ENCODE results near the gene CARHSP1. TPM values are rescaled to one million over a fixed set of nuclear protein-coding genes. Genes with fewer than 3 reads are reported as not detected.
A peak's percentile ranks its signal among the peaks of the same experiment; 100 is the strongest.

Gene CARHSP1
- total and polyA plus RNA-seq, 7 donors = 32.1 to 154 (median 79.5) TPM

GRCh38 chr16:8867216-8867931 lies 1.4 kb downstream of the CARHSP1 start:
- TF ChIP-seq POLR2AphosphoS5 (IDR thresholded peaks at IDR 0.05) (peak in 1 of 4 donors; percentile 10), POLR2A (IDR thresholded peaks at IDR 0.05) (no peak), EP300 (IDR thresholded peaks at IDR 0.05) (no peak)
- peaks cover 0 to 59% (median 49%) of the 10 kb centered on the region in 4 donors for H3K4me1 ChIP-seq
- H3K27me3 ChIP-seq = peaks cover 0 to 15% (median 0%) of the 10 kb centered on the region in 3 donors
- peak overlapping the region; percentile 52 to 82 (median 66) for H3K4me3 ChIP-seq
- no peaks in the 10 kb centered on the region for H3K9me3 ChIP-seq
- H3K27ac ChIP-seq = peak overlapping the region; percentile 74 to 89 (median 84)
- no peaks in the 10 kb centered on the region for H3K36me3 ChIP-seq
- 1 to 4% methylated on average over 35 of the region's 35 CpGs for WGBS, 2 donors
- peak; percentile 80 for DNase-seq
- intact Hi-C loops (cut with DNase I) = loop anchor here (5.0 kb wide), 2 partner anchors 70 to 195 kb away; partner anchors contain the start of genes ABAT, PMM2 and TMEM186

GRCh38 chr16:8866884-8867215 lies 2.0 kb downstream of the CARHSP1 start:
- 10 to 30% methylated on average over 16 of the region's 16 CpGs for WGBS, 2 donors
- Histone ChIP-seq H3K4me3 (peak overlapping the region; percentile 52 to 82 (median 66)), H3K27me3 (peaks cover 0 to 15% (median 0%) of the 10 kb centered on the region in 3 donors), H3K9me3 (no peaks in the 10 kb centered on the region), H3K36me3 (no peaks in the 10 kb centered on the region), H3K4me1 (peaks cover 0 to 59% (median 49%) of the 10 kb centered on the region in 4 donors), H3K27ac (peak overlapping the region; percentile 74 to 89 (median 84))
- DNase-seq = no peak
- intact Hi-C loops (cut with DNase I) = loop anchor here (5.0 kb wide), 2 partner anchors 70 to 195 kb away; partner anchors contain the start of genes ABAT, PMM2 and TMEM186
- TF ChIP-seq CTCF (IDR thresholded peaks at IDR 0.05) = no peak
- no peak for TF ChIP-seq EP300 (IDR thresholded peaks at IDR 0.05)
- TF ChIP-seq POLR2A (IDR thresholded peaks at IDR 0.05) = no peak

- 17 to 50% methylated on average over 30 of the region's 30 CpGs for WGBS, 2 donors
- DNase-seq = peak; percentile 89
- peak in 2 of 4 donors; percentile 63 to 71 for TF ChIP-seq POLR2AphosphoS5 (IDR thresholded peaks at IDR 0.05)
- TF ChIP-seq POLR2A (IDR thresholded peaks at IDR 0.05) = no peak
- no peaks in the 10 kb centered on the region for H3K9me3 ChIP-seq
- intact Hi-C loops (cut with DNase I) = loop anchor here (5.0 kb wide), 2 partner anchors 69 to 194 kb away; partner anchors contain the start of genes ABAT, PMM2 and TMEM186
- peaks cover 0 to 59% (median 50%) of the 10 kb centered on the region in 4 donors for H3K4me1 ChIP-seq
- no peaks in the 10 kb centered on the region for H3K36me3 ChIP-seq
- peak overlapping the region; percentile 74 to 89 (median 84) for H3K27ac ChIP-seq
- peaks cover 0 to 15% (median 0%) of the 10 kb centered on the region in 3 donors for H3K27me3 ChIP-seq
- H3K4me3 ChIP-seq = peak overlapping the region; percentile 52 to 82 (median 66)
Measured at GRCh38 chr16:8866118-8866883, 2.5 kb downstream of the CARHSP1 start.

- peaks cover 0 to 15% (median 0%) of the 10 kb centered on the region in 3 donors for H3K27me3 ChIP-seq
- DNase-seq = no peak
- H3K9me3 ChIP-seq = no peaks in the 10 kb centered on the region
- intact Hi-C loops (cut with DNase I) = loop anchor here (5.0 kb wide), 2 partner anchors 68 to 193 kb away; partner anchors contain the start of genes ABAT, PMM2 and TMEM186
- 90 to 94% methylated on average over 14 of the region's 14 CpGs for WGBS, 2 donors
- H3K4me1 ChIP-seq = peaks cover 0 to 59% (median 51%) of the 10 kb centered on the region in 4 donors
- H3K4me3 ChIP-seq = no peak overlapping the region
- peak overlapping the region in 2 of 4 donors; percentile 80 to 89 for H3K27ac ChIP-seq
- TF ChIP-seq EP300 (IDR thresholded peaks at IDR 0.05) (no peak), CTCF (IDR thresholded peaks at IDR 0.05) (no peak), POLR2AphosphoS5 (IDR thresholded peaks at IDR 0.05) (no peak), POLR2A (IDR thresholded peaks at IDR 0.05) (no peak)
- no peaks in the 10 kb centered on the region for H3K36me3 ChIP-seq
Measured at GRCh38 chr16:8865145-8865882, 3.5 kb downstream of the CARHSP1 start.

GRCh38 chr16:8864480-8865110 lies 4.2 kb downstream of the CARHSP1 start:
- peaks cover 0 to 15% (median 0%) of the 10 kb centered on the region in 3 donors for H3K27me3 ChIP-seq
- DNase-seq = no peak
- WGBS, 2 donors = 42 to 63% methylated on average over 13 of the region's 13 CpGs
- H3K4me3 ChIP-seq = no peak overlapping the region
- intact Hi-C loops (cut with DNase I) = loop anchor here (5.0 kb wide), 2 partner anchors 67 to 192 kb away; partner anchors contain the start of genes ABAT, PMM2 and TMEM186
- no peaks in the 10 kb centered on the region for H3K36me3 ChIP-seq
- H3K4me1 ChIP-seq = peaks cover 0 to 57% (median 50%) of the 10 kb centered on the region in 4 donors
- TF ChIP-seq EP300 (IDR thresholded peaks at IDR 0.05) (no peak), CTCF (IDR thresholded peaks at IDR 0.05) (no peak), POLR2A (IDR thresholded peaks at IDR 0.05) (no peak), POLR2AphosphoS5 (IDR thresholded peaks at IDR 0.05) (no peak)
- no peaks in the 10 kb centered on the region for H3K9me3 ChIP-seq
- H3K27ac ChIP-seq = peak overlapping the region in 2 of 4 donors; percentile 23 to 25
